D341Med (cell line): ENCODE measurements around the gene CSNK1D.
"Not testable (repeated sequence)": the region's sequence is repeated elsewhere in the genome, so short reads cannot be mapped to it uniquely, and the experiment has no call there.

ENCODE experiments used
- DNase-seq: peaks from one replicate; pipeline ENCODE4 v3.0.0; 2012; ENCODE audit warnings: low spot score

CSNK1D gene

DNA sequence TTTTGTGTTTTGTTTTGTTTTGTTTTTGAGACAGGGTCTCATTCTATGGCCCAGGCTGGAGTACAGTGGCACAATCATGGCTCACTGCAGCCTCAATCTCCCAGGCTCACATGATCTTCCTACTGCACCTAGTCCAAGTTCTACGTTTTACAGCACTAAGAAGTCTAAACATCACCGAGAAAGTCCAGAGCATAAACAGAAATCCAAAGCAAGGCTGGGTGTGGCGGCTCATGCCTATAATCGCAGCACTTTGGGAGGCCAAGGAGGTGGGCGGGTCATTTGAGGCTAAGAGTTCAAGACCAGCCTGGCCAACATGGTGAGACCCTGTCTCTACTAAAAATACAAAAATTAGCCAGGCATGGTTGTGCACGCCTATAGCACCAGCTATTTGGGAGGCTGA is 80.5 kb downstream of the CSNK1D start:
- not testable (repeated sequence) for DNase-seq
